Spleen (tissue), 11 donors: ENCODE data around the gene CYP2A13. TPM values are rescaled to one million over a fixed set of nuclear protein-coding genes. Genes with fewer than 3 reads are reported as not detected.
"Not testable (repeated sequence)": the region's sequence is repeated elsewhere in the genome, so short reads cannot be mapped to it uniquely, and the experiment has no call there.

Source experiments
- DNase-seq: peaks from one replicate; pipeline ENCODE4 v3.0.0-alpha.2; 2020
- H3K27ac ChIP-seq, 8 donors: fragments of 200-600 bp; sonication (generic) in 7 of 8; 1 replicate in 4 of 8; 2 replicates in 4 of 8; pipeline versions ENCODE4 v1.5.0 to v1.8.0; 2016 to 2021; ENCODE audit warnings: inconsistent platforms in 4 of 8, mild to moderate bottlenecking in 4 of 8, moderate library complexity in 1 of 8
- H3K27me3 ChIP-seq, 7 donors: fragments of 200-600 bp; sonication (generic) in 6 of 7; replicated peaks in 1 of 7; 1 replicate in 4 of 7; 2 replicates in 3 of 7; pipeline versions ENCODE4 v1.5.0 to v1.8.0; 2016 to 2021; ENCODE audit warnings: inconsistent platforms in 3 of 7, mild to moderate bottlenecking in 1 of 7
- H3K36me3 ChIP-seq, 6 donors: fragments of 200-600 bp; sonication (generic) in 5 of 6; 1 replicate in 4 of 6; 2 replicates in 2 of 6; pipeline versions ENCODE4 v1.5.0 to v1.8.0; 2016 to 2021; ENCODE audit warnings: inconsistent platforms in 2 of 6
- H3K4me1 ChIP-seq, 6 donors: fragments of 200-600 bp; sonication (generic) in 5 of 6; 1 replicate in 3 of 6; 2 replicates in 3 of 6; pipeline versions ENCODE4 v1.5.0 to v1.8.0; 2016 to 2021; ENCODE audit warnings: inconsistent platforms in 3 of 6
- H3K4me3 ChIP-seq, 8 donors: fragments of 200-600 bp; sonication (generic) in 7 of 8; 1 replicate in 4 of 8; 2 replicates in 4 of 8; pipeline versions ENCODE4 v1.5.0 to v1.8.0; 2016 to 2021; ENCODE audit warnings: inconsistent platforms in 4 of 8, mild to moderate bottlenecking in 4 of 8, moderate library complexity in 2 of 8
- H3K9me3 ChIP-seq, 8 donors: fragments of 200-600 bp; sonication (generic) in 7 of 8; 1 replicate in 4 of 8; 2 replicates in 4 of 8; pipeline versions ENCODE4 v1.5.0 to v1.8.0; 2016 to 2021; ENCODE audit warnings: inconsistent platforms in 4 of 8
- POLR2A ChIP-seq, 3 donors: fragments of 450-650 bp; IDR thresholded peaks; one replicate each; pipeline ENCODE4 v1.5.1; 2017; ENCODE audit warnings: antibody characterized with exemption in 3 of 3, mild to moderate bottlenecking in 1 of 3
- POLR2AphosphoS5 ChIP-seq, 3 donors: sonication (generic); formaldehyde crosslinking; IDR thresholded peaks; one replicate each; pipeline ENCODE4 v1.5.1; 2017; ENCODE audit warnings: antibody characterized with exemption in 3 of 3
- WGBS, 5 donors: extraction: QIAGEN DNeasy Blood & Tissue Kit in 3 of 5; methylation state at CpG; one replicate each; pipeline versions ENCODE4 v1.1.5 to v1.1.7; 2013 to 2018; 5-methylcytosine and 5-hydroxymethylcytosine counted together
- intact Hi-C: fragments of 100-400 bp; cut with DNase I; formaldehyde crosslinking; loops from one replicate; pipeline ENCODE4 v1.15.0; 2023; ENCODE audit warnings: low total_unique reads
- polyA plus RNA-seq, 3 donors: library from polyadenylated mRNA; stranded (reverse); fragments of 200-250 nt; gene quantifications; one replicate each; pipeline ENCODE4 v1.2.1, GENCODE V29; 2013
- total RNA-seq, 7 donors: library from RNA; depleted of rRNA in 3 of 7; stranded (reverse); fragments of >200 nt in 3 of 7; fragmentation: NEBNext Ultra II Directional in 4 of 7; extraction: Animal tissue kit (Norgen Biotek cat#: 25700) in 4 of 7; gene quantifications; one replicate each; pipeline versions ENCODE4 v1.1.0 to v1.2.1, GENCODE V29; 2016 to 2021
- TF ChIP-seq, protein P1 (sequence below), 11 experiments: fragments of 200-600 bp in 7 of 11; fragments of 450-650 bp in 4 of 11; sonication (generic) in 4 of 11; IDR thresholded peaks in 8 of 11; conservative IDR thresholded peaks in 3 of 11; 1 replicate in 7 of 11; 2 replicates in 4 of 11; pipeline versions ENCODE4 v1.4.0 to v1.8.0; 2016 to 2021; ENCODE audit warnings: antibody characterized with exemption in 11 of 11, inconsistent platforms in 4 of 11, mild to moderate bottlenecking in 1 of 11
- donor health status: healthy with polysubstance abuse.
- donor health status: DM: no; HTN: no; CAD: no; lungs with moderate emphysema.
- donor health status: DM: no; HTN: no; CAD: no.
- donor health status: Bipolar disorder and iron deficiency.
- donor health status: healthy.
- donor health status: DM: no; HTN: no; CAD: no.
- donor health status: DM: yes; HTN: yes; CAD: no.

CYP2A13 gene
- total and polyA plus RNA-seq, 10 donors = not detected

DNA sequence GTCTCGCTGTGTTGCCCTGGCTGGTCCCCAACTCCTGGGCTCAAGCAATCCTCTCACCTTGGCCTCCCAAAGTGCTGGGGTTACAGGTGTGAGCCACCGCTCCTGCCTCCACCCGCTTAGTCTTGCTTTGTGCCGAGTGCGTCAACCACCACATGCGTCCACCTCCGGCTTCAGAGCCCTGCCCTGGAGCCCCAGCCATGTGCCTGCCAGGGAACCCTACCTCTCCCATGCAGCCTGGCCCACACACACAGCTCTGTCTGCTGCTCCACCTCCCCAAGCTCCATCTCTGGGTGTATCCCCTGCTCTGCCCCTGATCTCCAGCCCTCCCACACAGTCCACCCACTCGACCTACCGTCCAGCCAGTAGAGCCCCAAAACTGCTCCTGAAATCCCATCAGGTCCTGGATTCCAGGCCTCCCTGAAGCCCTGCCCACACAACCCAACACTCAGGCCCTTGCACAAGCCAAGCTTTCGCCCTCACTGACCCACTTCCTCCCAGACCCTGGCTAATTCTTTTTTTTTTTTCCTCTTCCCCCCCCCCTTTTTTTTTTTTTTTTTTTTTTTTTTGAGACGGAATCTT lies 35.6 kb downstream of the CYP2A13 start:
- no peaks in the 10 kb centered on the region for H3K9me3 ChIP-seq
- no peaks in the 10 kb centered on the region for H3K36me3 ChIP-seq
- 80 to 92% (median 81%) methylated on average over 11 of the region's 11 CpGs for WGBS, 5 donors
- intact Hi-C loops = no loop called here
- peaks cover 7 to 35% (median 10%) of the 10 kb centered on the region in 6 donors for H3K4me1 ChIP-seq
- H3K4me3 ChIP-seq = no peak overlapping the region
- no peak for DNase-seq
- peaks cover 0 to 4% (median 0%) of the 10 kb centered on the region in 7 donors for H3K27me3 ChIP-seq
- TF ChIP-seq POLR2AphosphoS5 (IDR thresholded peaks at IDR 0.05) (no peak), POLR2A (IDR thresholded peaks at IDR 0.05) (no peak)
- TF ChIP-seq, protein P1, sequence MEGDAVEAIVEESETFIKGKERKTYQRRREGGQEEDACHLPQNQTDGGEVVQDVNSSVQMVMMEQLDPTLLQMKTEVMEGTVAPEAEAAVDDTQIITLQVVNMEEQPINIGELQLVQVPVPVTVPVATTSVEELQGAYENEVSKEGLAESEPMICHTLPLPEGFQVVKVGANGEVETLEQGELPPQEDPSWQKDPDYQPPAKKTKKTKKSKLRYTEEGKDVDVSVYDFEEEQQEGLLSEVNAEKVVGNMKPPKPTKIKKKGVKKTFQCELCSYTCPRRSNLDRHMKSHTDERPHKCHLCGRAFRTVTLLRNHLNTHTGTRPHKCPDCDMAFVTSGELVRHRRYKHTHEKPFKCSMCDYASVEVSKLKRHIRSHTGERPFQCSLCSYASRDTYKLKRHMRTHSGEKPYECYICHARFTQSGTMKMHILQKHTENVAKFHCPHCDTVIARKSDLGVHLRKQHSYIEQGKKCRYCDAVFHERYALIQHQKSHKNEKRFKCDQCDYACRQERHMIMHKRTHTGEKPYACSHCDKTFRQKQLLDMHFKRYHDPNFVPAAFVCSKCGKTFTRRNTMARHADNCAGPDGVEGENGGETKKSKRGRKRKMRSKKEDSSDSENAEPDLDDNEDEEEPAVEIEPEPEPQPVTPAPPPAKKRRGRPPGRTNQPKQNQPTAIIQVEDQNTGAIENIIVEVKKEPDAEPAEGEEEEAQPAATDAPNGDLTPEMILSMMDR (IDR thresholded peaks at IDR 0.05 in 8 of 11, conservative IDR thresholded peaks at IDR 0.05 in 3 of 11) = no peak
- no peak overlapping the region for H3K27ac ChIP-seq

GRCh38 chr19:41126765-41127203 lies 38.5 kb downstream of the CYP2A13 start:
- DNase-seq = peak; percentile 47
- H3K4me3 ChIP-seq, H3K9me3 ChIP-seq, intact Hi-C loops, H3K36me3 ChIP-seq, H3K27ac ChIP-seq: not testable (repeated sequence)
- TF ChIP-seq, protein P1 (IDR thresholded peaks at IDR 0.05 in 8 of 11, conservative IDR thresholded peaks at IDR 0.05 in 3 of 11) = peak; percentile 15 to 74 (median 50)
- WGBS, 5 donors = 48 to 52% (median 50%) methylated on average over 2 of the region's 2 CpGs
- peaks cover 0 to 14% (median 0%) of the 10 kb centered on the region in 7 donors for H3K27me3 ChIP-seq
- H3K4me1 ChIP-seq = peaks cover 7 to 22% (median 10%) of the 10 kb centered on the region in 6 donors

DNA sequence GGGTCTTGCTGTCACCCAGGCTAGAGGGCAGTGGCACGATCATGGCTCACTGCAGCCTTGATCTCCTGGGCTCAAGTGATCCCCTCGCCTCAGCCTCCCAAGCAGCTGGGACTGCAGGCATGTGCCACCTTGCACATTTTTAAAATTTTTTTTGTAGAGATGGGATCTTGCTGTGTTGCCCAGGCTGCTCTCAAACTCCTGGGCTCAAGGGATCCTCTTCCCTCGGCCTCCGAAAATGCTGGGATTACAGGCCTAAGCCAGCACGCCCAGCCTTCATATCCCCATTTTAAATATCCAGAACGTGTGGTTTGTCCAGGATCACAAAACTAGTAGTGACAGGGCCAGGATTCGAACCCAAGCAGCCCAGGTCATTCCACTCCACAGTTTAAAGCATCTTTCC lies 39.1 kb downstream of the CYP2A13 start:
- H3K4me1 ChIP-seq = peaks cover 7 to 22% (median 10%) of the 10 kb centered on the region in 6 donors
- H3K4me3 ChIP-seq, H3K9me3 ChIP-seq, H3K27ac ChIP-seq, H3K36me3 ChIP-seq, intact Hi-C loops: not testable (repeated sequence)
- 78 to 83% (median 79%) methylated on average over 7 of the region's 7 CpGs for WGBS, 5 donors
- DNase-seq = peak; percentile 21
- H3K27me3 ChIP-seq = peaks cover 0 to 19% (median 0%) of the 10 kb centered on the region in 7 donors

DNA sequence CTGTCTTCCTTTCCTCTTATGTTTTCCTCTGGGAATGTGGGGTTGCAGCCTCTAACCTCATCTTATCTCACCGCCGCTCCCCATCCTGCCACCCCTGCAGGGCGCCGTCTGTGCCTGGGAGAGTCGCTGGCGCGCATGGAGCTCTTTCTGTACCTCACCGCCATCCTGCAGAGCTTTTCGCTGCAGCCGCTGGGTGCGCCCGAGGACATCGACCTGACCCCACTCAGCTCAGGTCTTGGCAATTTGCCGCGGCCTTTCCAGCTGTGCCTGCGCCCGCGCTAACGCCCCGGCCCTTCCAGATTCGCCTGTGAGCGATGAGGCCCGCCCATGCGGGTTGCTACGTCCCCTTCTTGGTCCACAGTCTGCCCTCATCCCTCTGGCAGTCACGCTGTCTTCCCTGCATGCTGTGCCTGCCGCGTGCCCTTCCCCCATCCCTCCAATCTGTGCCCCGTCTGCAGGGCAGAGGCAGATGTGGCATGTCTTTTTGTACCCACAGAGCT lies 39.6 kb downstream of the CYP2A13 start:
- H3K4me3 ChIP-seq = peak overlapping the region in 2 of 8 donors; percentile 19 to 55
- DNase-seq = peak; percentile 87
- H3K4me1 ChIP-seq = peaks cover 7 to 22% (median 10%) of the 10 kb centered on the region in 6 donors
- intact Hi-C loops, H3K9me3 ChIP-seq, H3K36me3 ChIP-seq: not testable (repeated sequence)
- TF ChIP-seq POLR2AphosphoS5 (IDR thresholded peaks at IDR 0.05) = peak in 2 of 3 donors; percentile 9 to 71
- TF ChIP-seq, protein P1 (IDR thresholded peaks at IDR 0.05 in 8 of 11, conservative IDR thresholded peaks at IDR 0.05 in 3 of 11) = peak in 5 of 11 experiments; percentile 24 to 55 (median 46)
- H3K27ac ChIP-seq = peak overlapping the region in 1 of 8 donors; percentile 38
- 0 to 4% (median 2%) methylated on average over 2 to 27 of the region's 29 CpGs for WGBS, 5 donors
- H3K27me3 ChIP-seq = peaks cover 0 to 21% (median 0%) of the 10 kb centered on the region in 7 donors
